Fibroblast of skin of back (primary cell): ENCODE results near the gene MFSD12.

ENCODE experiments used
- DNase-seq: peaks from one replicate; pipeline ENCODE4 v3.0.0-alpha.2; 2013

MFSD12 gene

GRCh38 chr19:3555653-3556422 is 1.5 kb downstream of the MFSD12 start:
- no peak for DNase-seq

- DNase-seq, result no peak
Measured at GRCh38 chr19:3554254-3555083, 2.9 kb downstream of the MFSD12 start.

- no peak for DNase-seq
Measured at GRCh38 chr19:3551792-3552095, 5.6 kb downstream of the MFSD12 start.

GRCh38 chr19:3550947-3551791 is 6.2 kb downstream of the MFSD12 start:
- DNase-seq, result no peak

- no peak for DNase-seq
Measured at GRCh38 chr19:3549816-3550215, 7.6 kb downstream of the MFSD12 start.

- no peak for DNase-seq
Measured at GRCh38 chr19:3548606-3549005, 8.8 kb downstream of the MFSD12 start.

- no peak for DNase-seq
Measured at GRCh38 chr19:3547767-3548282, 9.6 kb downstream of the MFSD12 start.

- no peak for DNase-seq
Measured at GRCh38 chr19:3547301-3547731, 10.1 kb downstream of the MFSD12 start.

GRCh38 chr19:3546119-3546518 is 11.3 kb downstream of the MFSD12 start:
- no peak for DNase-seq

- DNase-seq, result no peak
Measured at GRCh38 chr19:3545669-3546034, 11.7 kb downstream of the MFSD12 start.

- peak; percentile 53 for DNase-seq
Measured at GRCh38 chr19:3544742-3545668, 12.4 kb downstream of the MFSD12 start.

GRCh38 chr19:3544058-3544376 is 13.4 kb downstream of the MFSD12 start:
- DNase-seq, result no peak

GRCh38 chr19:3543150-3544057 is 14.0 kb downstream of the MFSD12 start:
- no peak for DNase-seq

- DNase-seq, result no peak
Measured at GRCh38 chr19:3539756-3540118, 17.6 kb downstream of the MFSD12 start.

GRCh38 chr19:3538965-3539755 is 18.2 kb downstream of the MFSD12 start, which contains the start of gene TEKTIP1:
Gene TEKTIP1, plus strand, starts transcription at chr19:3539174. Its CDS starts 4 bp downstream, at chr19:3539178.
- DNase-seq, result no peak

- no peak for DNase-seq
Measured at GRCh38 chr19:3538258-3538929, 19.0 kb downstream of the MFSD12 start.

GRCh38 chr19:3537438-3538240 is 19.7 kb downstream of the MFSD12 start:
- no peak for DNase-seq

GRCh38 chr19:3537101-3537437 is 20.3 kb downstream of the MFSD12 start:
- DNase-seq, result no peak
